ENCODE measurements around the gene ZMYND19. TPM values are rescaled to one million over a fixed set of nuclear protein-coding genes. Genes with fewer than 3 reads are reported as not detected.
"Not testable (repeated sequence)": the region's sequence is repeated elsewhere in the genome, so short reads cannot be mapped to it uniquely, and the experiment has no call there.

The ZMYND19 gene
- total RNA-seq, 2 experiments from 2014 or later = 75.3 to 76.8 TPM

GRCh38 chr9:137598943-137599342 lies 8.6 kb upstream of the ZMYND19 start:
- ChIA-PET CTCF (no interaction called here), POLR2A (no interaction called here)

- POLR2A ChIA-PET = interaction anchor here (0.6 to 0.7 kb wide), 3 partner anchors 17 to 577 kb away, joined by 3 to 9 read pairs (median 6); no protein-coding TSS in a partner anchor
Observed at GRCh38 chr9:137596577-137596976, 6.3 kb upstream of the ZMYND19 start.

DNA sequence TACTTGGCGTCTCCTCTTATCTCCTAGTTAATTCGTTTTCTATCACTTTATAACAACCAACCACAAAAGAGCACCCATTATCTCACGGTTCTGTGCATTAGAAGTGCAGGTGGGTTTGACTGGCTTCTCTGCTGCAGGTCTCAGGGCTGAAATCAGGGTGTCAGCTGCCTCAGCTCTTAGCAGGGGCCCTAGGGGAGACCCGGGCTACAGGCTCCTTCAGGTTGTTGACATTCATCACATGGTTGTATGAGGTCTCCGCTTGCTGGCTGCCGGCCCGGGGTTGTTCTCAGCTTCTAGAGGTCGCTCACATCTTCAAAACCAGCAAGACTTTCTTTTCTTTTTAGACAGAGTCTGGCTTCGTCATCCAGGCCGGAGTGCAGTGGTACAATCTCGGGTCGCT lies 2.9 kb upstream of the ZMYND19 start:
- ChIA-PET CTCF (interaction anchor here (1.1 to 1.8 kb wide), 2 partner anchors 14 to 15 kb away, joined by 3 to 5 read pairs; partner anchors contain the start of gene DPH7), POLR2A (no interaction called here)

More at GRCh38 chr9:137596577-137596976, 6.3 kb upstream of the ZMYND19 start:
- CTCF ChIA-PET = not testable (repeated sequence)

DNA sequence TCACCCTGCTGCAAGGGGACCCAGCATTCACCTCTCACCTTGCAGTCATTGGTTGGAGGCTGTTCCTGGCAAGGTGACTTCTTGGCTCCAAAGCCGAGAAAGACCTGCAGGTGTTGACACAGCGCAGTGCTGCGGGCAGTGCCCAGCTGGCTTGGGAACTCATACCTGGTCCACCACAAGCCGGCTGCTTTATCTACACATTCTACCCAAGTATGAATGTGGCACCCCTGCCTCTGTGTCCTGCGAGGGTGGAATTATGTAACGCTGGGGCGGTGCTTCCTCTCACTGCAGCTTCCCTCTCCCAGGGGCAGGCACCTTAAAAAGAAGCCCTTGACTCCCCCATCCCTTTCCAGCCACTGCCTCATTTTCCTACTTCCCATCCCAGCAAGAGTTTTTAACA lies 2.5 kb upstream of the ZMYND19 start:
- CTCF ChIA-PET = interaction anchor here (1.1 to 1.8 kb wide), 2 partner anchors 14 to 15 kb away, joined by 3 to 5 read pairs; partner anchors contain the start of gene DPH7
- POLR2A ChIA-PET = no interaction called here

DNA sequence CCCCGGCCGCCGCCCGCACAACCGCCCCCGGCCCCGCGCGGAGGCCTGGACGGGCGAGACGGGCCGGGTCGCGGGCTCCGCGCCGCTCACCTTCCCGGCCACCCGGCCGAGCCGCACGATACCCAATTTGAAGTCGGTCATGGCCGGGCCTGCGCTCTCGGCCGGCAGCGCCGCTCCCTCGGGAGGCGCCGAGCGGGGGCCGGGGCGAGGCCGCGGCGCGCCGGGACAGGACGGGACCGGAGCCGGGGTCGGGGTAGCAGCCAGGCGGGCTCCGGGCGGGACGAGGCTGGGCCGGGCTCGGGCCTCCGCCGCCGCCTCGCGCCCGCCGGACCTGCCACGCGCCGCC lies 216 bp downstream of the ZMYND19 start:
- ChIA-PET POLR2A (interaction anchor here (1.0 to 1.4 kb wide), 4 partner anchors 9 to 29 kb away, joined by 3 to 6 read pairs (median 4); partner anchors contain the start of genes ARRDC1 and EHMT1), CTCF (interaction anchor here (1.3 kb wide), 1 partner anchor 13 kb away, joined by 3 read pairs; no protein-coding TSS in a partner anchor)

GRCh38 chr9:137589441-137590122 lies 730 bp downstream of the ZMYND19 start:
- ChIA-PET POLR2A (interaction anchor here (1.4 kb wide), 1 partner anchor 10 kb away, joined by 6 read pairs; no protein-coding TSS in a partner anchor), CTCF (interaction anchor here (0.6 to 2.4 kb wide), 2 partner anchors 10 to 16 kb away, joined by 3 to 8 read pairs; no protein-coding TSS in a partner anchor)

GRCh38 chr9:137588891-137589290 lies 1.4 kb downstream of the ZMYND19 start:
- CTCF ChIA-PET = interaction anchor here (1.2 to 2.4 kb wide), 3 partner anchors 9 to 11 kb away, joined by 3 to 8 read pairs (median 5); no protein-coding TSS in a partner anchor
- POLR2A ChIA-PET = interaction anchor here (0.9 kb wide), 1 partner anchor 11 kb away, joined by 5 read pairs; the partner anchor contains the start of gene DPH7

DNA sequence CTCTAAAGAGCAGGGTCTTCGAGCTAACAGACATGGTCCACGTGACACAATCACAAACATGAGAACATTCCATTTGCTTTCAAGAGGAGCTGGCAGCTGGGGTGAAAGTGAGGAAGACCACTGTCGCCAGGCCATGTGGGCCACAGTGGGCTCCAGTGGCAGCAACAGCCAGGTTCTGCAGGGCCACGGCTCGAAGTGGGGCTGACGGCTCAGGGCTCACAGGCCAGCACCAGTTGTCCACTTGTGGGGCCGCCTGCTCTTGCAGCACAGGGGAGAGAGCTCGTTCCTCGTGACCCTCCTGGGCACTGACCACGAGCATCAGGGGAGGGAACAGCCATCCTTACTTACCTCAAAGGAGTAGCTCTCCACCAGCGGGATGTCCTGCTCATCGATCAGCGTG lies 2.0 kb downstream of the ZMYND19 start:
- POLR2A ChIA-PET = interaction anchor here (0.9 kb wide), 1 partner anchor 10 kb away, joined by 5 read pairs; the partner anchor contains the start of gene DPH7
- CTCF ChIA-PET = interaction anchor here (1.2 to 2.4 kb wide), 3 partner anchors 8 to 10 kb away, joined by 3 to 8 read pairs (median 5); no protein-coding TSS in a partner anchor

DNA sequence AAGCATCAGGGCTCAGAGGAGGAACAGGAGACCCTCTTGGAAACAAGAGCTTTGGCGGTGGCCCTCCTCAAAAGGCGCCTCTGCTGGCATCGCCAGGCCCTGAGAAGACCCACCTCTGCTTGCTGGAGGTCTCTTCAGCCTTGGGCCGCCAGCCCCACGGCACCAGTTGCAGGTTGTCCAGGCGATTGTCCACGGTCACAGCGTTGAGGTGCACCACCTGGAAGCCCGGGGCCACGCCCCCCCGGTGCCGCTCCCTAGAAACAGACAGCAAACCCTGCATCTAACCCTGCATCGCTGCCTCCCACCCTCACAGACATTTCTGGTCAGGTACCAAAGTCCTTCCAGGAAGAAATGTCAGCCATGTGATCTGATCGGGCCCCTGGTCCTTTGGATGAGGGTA lies 3.5 kb downstream of the ZMYND19 start:
- ChIA-PET CTCF (interaction anchor here (1.0 to 2.4 kb wide), 3 partner anchors 8 to 16 kb away, joined by 3 to 8 read pairs (median 5); no protein-coding TSS in a partner anchor), POLR2A (interaction anchor here (0.5 to 0.6 kb wide), 3 partner anchors 14 to 35 kb away, joined by 3 to 10 read pairs (median 3); partner anchors contain the start of gene MRPL41)

- ChIA-PET POLR2A (no interaction called here), CTCF (no interaction called here)
Observed at GRCh38 chr9:137583957-137584356, 6.4 kb downstream of the ZMYND19 start.

GRCh38 chr9:137583347-137583746 lies 7.0 kb downstream of the ZMYND19 start:
- CTCF ChIA-PET = no interaction called here
- POLR2A ChIA-PET = no interaction called here

DNA sequence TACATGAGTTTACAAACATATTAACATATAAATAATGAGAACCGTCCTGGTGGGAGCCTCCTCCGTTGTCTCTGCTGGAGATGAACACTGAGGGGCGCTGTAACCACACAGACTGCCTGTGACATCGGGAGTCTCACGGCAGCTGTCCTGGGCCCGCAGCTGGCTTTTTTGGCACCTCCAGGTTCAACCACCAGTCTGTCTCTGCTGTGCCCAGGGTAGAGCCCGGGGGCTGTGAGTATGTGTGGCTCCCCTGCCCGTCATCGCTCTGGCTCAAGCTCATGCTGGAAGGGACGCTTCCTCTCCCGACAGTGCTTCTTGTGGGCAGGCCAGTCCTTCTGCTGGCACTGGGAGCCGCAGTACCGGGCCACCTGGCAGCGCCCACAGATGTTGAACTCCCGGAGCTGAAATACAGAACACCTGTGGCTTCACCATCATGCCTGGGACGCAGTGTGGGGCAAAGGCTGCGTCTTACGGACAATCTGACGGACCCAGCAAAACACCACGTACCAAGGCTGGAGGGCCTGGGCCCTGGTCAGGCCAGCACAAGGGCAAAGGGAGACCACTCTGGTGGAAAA lies 7.9 kb downstream of the ZMYND19 start:
- ChIA-PET CTCF (interaction anchor here (0.7 kb wide), 1 partner anchor 88 kb away, joined by 3 read pairs; no protein-coding TSS in a partner anchor), POLR2A (no interaction called here)

DNA sequence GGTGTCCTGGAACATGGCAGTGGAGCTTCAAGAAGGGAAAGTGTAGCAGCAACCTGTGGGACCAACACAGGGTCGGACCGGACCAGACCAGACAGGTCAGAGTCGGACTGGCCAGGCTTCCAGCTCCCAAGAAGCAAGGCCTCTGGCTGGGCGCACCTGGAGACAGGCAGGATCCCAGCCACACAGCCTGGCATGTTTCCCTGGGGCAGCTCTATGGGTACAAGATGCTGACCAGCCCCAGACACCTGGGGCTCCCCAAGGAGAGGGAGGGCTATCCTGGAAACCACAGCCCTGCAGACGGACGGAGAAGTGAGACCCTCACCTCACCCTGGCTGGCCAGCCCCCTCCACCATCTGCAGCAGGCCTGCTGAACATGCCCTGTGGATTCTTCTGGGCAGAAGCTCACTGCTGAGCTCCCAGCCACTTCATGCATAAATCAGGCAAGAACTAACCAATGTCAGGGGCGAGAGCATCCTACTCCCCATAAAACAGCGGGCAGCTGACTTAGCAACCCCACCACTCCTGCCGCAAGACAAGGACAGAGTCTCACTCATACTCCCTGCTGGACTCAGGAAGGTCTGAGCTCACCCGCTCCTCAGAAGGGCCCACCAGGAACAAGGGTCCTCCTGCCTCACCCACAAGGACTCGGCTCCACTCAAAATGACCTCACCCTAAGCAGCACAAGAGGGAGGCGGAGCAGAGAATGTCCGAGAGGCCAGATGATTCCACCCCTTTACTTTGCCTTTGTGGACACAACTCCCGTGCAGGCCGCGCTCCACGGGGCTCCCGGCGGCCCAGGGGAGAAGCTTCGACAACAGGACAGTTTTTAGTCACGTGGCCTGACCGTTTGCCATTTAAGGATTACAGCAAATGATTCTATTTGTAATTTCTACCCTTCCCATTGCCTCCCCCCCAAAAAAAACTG lies 8.7 kb downstream of the ZMYND19 start:
- CTCF ChIA-PET = no interaction called here
- POLR2A ChIA-PET = no interaction called here

- POLR2A ChIA-PET = interaction anchor here (1.0 kb wide), 1 partner anchor 10 kb away, joined by 3 read pairs; the partner anchor contains the start of gene ZMYND19
- CTCF ChIA-PET = no interaction called here
Observed at GRCh38 chr9:137580954-137581322, 9.4 kb downstream of the ZMYND19 start.

DNA sequence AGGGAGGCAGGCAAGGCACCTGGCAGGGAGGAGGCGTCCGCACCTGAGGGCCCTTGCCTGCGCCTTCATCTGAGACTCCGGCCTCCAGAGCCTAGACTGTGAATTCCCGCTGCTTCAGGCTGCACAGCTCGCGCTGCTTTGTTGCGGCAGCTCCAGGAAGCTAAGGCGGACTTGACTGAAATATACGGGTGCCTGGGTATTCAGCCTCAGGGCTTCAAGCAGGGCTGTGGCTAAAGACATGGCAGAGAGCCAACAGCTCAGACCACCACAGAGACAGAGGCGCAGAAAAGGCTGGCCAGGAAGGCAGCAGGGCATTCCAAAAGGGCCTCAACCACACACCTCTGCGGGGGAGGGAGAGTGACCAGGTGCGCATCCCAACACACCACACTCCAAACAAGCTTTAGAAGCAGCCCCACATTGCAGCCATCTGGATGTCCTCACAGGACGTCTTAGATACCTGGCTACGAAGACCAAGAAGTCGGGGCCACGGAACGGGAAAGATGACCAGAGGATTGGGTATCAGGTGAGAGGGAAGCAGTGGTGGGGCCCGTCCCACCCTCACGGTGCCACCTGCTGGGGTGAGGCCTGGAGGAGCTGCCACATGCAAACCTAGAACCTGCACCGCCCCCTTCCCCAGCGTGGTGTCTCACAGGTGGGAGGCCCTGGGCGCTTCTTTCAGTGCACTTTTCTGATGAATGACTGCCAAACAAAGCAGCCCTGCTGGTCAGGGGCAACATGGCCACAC lies 9.9 kb downstream of the ZMYND19 start:
- POLR2A ChIA-PET = interaction anchor here (1.0 to 1.2 kb wide), 3 partner anchors 10 to 38 kb away, joined by 3 to 8 read pairs (median 6); partner anchors contain the start of genes EHMT1 and ZMYND19
- CTCF ChIA-PET = interaction anchor here (0.7 to 0.9 kb wide), 2 partner anchors 8 to 50 kb away, joined by 3 to 5 read pairs; no protein-coding TSS in a partner anchor

DNA sequence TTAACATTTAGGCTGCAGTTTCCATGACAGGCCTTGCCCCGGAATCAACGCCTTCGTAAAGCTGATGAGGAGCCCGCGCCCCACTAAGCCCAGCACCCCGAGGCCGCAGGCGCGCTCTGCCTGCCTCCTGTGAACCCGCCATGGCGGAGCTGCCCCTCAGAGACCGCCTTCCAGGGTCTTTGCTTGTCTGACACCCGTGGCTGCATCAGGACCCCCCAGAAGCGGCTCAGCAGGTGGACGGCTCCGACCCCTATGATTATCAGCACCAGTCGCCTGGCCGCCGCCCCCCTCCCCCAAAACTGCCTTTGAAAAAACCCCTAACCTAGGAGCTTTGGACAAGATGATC lies 11.1 kb downstream of the ZMYND19 start:
- POLR2A ChIA-PET = interaction anchor here (1.2 to 1.6 kb wide), 3 partner anchors 9 to 39 kb away, joined by 5 to 8 read pairs (median 6); partner anchors contain the start of genes EHMT1 and ZMYND19
- CTCF ChIA-PET = interaction anchor here (0.7 to 1.5 kb wide), 9 partner anchors 9 to 157 kb away, joined by 3 to 8 read pairs (median 3); no protein-coding TSS in a partner anchor

DNA sequence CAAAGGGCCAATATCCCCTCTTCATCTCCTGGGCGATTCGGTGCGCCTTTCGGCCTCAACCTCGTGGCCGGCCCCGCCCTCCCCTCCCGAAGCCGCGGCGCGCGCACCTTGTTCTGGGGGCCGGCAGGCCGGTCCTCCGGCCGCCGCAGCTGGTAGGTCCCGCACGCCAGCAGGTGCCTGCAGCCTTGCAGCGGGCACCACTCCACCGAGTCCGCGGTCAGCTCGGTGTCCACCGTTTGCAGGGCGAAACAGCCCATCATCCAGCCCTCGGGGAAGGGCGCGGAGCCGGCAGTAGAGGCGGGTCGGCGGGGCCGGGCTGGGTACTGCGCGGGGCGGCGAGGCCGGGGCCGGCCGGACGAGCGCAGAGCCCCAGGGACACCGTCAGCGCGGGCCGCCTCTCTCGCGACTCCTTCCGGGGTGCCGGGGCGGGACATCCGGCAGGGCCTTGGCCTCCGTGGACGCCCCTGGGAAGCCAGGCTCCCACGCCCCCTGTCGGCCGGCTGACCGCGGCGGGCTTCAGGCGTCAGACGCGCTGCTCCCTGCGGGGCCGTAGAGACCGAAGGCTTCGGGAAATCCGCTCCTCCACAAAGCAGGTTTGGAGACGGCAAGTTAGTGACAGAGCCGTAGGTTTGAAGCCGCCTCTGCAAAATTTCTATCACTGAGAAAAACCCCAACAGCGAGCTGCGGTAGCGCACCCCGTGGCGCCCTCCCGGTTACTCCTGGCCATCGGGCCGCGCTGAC lies 11.6 kb downstream of the ZMYND19 start, which contains the start of gene DPH7:
Gene DPH7, minus strand, starts transcription at position 408 of the 741 bp plus-strand sequence. Its CDS starts 148 bp downstream, at position 260.
- ChIA-PET CTCF (interaction anchor here (0.7 to 1.5 kb wide), 11 partner anchors 8 to 94 kb away, joined by 3 to 8 read pairs (median 3); no protein-coding TSS in a partner anchor), POLR2A (interaction anchor here (0.5 to 1.6 kb wide), 4 partner anchors 10 to 40 kb away, joined by 4 to 8 read pairs (median 6); partner anchors contain the start of genes EHMT1 and ZMYND19)

Data from activated CD8-positive, alpha-beta memory T cell treated with anti-CD3 and anti-CD28 coated beads for 36 hours (primary cell).